Stomach (tissue), 9 donors: ENCODE measurements around the gene HSPB7. TPM values are rescaled to one million over a fixed set of nuclear protein-coding genes. Genes with fewer than 3 reads are reported as not detected.
A peak's percentile ranks its signal among the peaks of the same experiment; 100 is the strongest.

ENCODE experiments used
- DNase-seq, 2 donors: peaks; one replicate each; pipeline versions ENCODE4 v3.0.0 to v3.0.0-alpha.2; 2013 to 2019
- H3K27ac ChIP-seq, 5 donors: fragments of 200-600 bp in 4 of 5; sonication (generic) in 4 of 5; one replicate each; pipeline ENCODE4 v1.5.1; 2013 to 2019; ENCODE audit warnings: mild to moderate bottlenecking in 1 of 5, moderate library complexity in 1 of 5
- H3K27me3 ChIP-seq, 3 donors: fragments of 200-600 bp; sonication (generic); one replicate each; pipeline ENCODE4 v1.5.1; 2017 to 2019; ENCODE audit warnings: mixed run types in 1 of 3
- H3K36me3 ChIP-seq, 4 donors: fragments of 200-600 bp; sonication (generic); 1 replicate in 3 of 4; 2 replicates in 1 of 4; pipeline ENCODE4 v1.5.1; 2016 to 2019
- H3K4me1 ChIP-seq, 4 donors: fragments of 200-600 bp; sonication (generic); one replicate each; pipeline ENCODE4 v1.5.1; 2016 to 2019
- H3K4me3 ChIP-seq, 4 donors: fragments of 200-600 bp; sonication (generic) in 3 of 4; one replicate each; pipeline ENCODE4 v1.5.1; 2016 to 2019; ENCODE audit warnings: mild to moderate bottlenecking in 1 of 4
- H3K9me3 ChIP-seq, 4 donors: fragments of 200-600 bp; sonication (generic); one replicate each; pipeline ENCODE4 v1.5.1; 2016 to 2019
- EP300 ChIP-seq: sonication (generic); formaldehyde crosslinking; IDR thresholded peaks from one replicate; pipeline ENCODE4 v1.6.1; 2017; ENCODE audit warnings: antibody characterized with exemption
- POLR2A ChIP-seq, 4 donors: fragments of 450-650 bp; IDR thresholded peaks; one replicate each; pipeline ENCODE4 v1.6.1; 2016; ENCODE audit warnings: antibody characterized with exemption in 4 of 4, control low read depth in 2 of 4, mild to moderate bottlenecking in 1 of 4, moderate library complexity in 1 of 4
- POLR2AphosphoS5 ChIP-seq, 3 donors: sonication (generic); formaldehyde crosslinking; IDR thresholded peaks; one replicate each; pipeline ENCODE4 v1.6.1; 2016; ENCODE audit warnings: antibody characterized with exemption in 3 of 3
- WGBS, 5 donors: extraction: QIAGEN DNeasy Blood & Tissue Kit in 3 of 5; methylation state at CpG; one replicate each; pipeline versions ENCODE4 v1.1.5 to v1.1.7; 2013 to 2018; 5-methylcytosine and 5-hydroxymethylcytosine counted together
- intact Hi-C: fragments of 100-400 bp; cut with DNase I; formaldehyde crosslinking; loops from one replicate; pipeline ENCODE4 v1.15.1; 2023; ENCODE audit warnings: low total_unique reads
- polyA plus RNA-seq, 3 donors: library from polyadenylated mRNA; stranded (reverse); fragments of 200-250 nt; gene quantifications; one replicate each; pipeline ENCODE4 v1.2.3, GENCODE V29; 2013
- total RNA-seq, 5 donors: library from RNA; depleted of rRNA; stranded (reverse); fragments of >200 nt; gene quantifications; one replicate each; pipeline versions ENCODE4 v1.1.0 to v1.2.3, GENCODE V29; 2014 to 2016
- TF ChIP-seq, protein P1 (sequence below), 7 experiments: fragments of 450-650 bp in 4 of 7; fragments of 200-600 bp in 3 of 7; sonication (generic) in 3 of 7; IDR thresholded peaks; one replicate each; pipeline ENCODE4 v1.5.1; 2016 to 2019; ENCODE audit warnings: antibody characterized with exemption in 7 of 7, control low read depth in 2 of 7, mild to moderate bottlenecking in 1 of 7
- donor health status: healthy with polysubstance abuse.
- donor health status: Bipolar disorder and iron deficiency.
- donor health status: healthy.

HSPB7 gene
- total and polyA plus RNA-seq, 8 donors, result 9.9 to 83.5 (median 23.8) TPM

GRCh38 chr1:16015960-16016901 lies 1.6 kb downstream of the HSPB7 start:
- Histone ChIP-seq H3K36me3 (no peaks in the 10 kb centered on the region), H3K9me3 (no peaks in the 10 kb centered on the region), H3K4me1 (peaks cover 54 to 87% (median 67%) of the 10 kb centered on the region in 4 donors), H3K27ac (peak overlapping the region in 4 of 5 donors; percentile 71 to 91 (median 84)), H3K4me3 (peak overlapping the region in 3 of 4 donors; percentile 41 to 44 (median 44)), H3K27me3 (no peaks in the 10 kb centered on the region)
- peak; percentile 87 for TF ChIP-seq EP300
- no peak for TF ChIP-seq POLR2A (IDR thresholded peaks at IDR 0.05)
- TF ChIP-seq POLR2AphosphoS5 (IDR thresholded peaks at IDR 0.05), result peak in 2 of 3 donors; percentile 44 to 59
- TF ChIP-seq, protein P1, sequence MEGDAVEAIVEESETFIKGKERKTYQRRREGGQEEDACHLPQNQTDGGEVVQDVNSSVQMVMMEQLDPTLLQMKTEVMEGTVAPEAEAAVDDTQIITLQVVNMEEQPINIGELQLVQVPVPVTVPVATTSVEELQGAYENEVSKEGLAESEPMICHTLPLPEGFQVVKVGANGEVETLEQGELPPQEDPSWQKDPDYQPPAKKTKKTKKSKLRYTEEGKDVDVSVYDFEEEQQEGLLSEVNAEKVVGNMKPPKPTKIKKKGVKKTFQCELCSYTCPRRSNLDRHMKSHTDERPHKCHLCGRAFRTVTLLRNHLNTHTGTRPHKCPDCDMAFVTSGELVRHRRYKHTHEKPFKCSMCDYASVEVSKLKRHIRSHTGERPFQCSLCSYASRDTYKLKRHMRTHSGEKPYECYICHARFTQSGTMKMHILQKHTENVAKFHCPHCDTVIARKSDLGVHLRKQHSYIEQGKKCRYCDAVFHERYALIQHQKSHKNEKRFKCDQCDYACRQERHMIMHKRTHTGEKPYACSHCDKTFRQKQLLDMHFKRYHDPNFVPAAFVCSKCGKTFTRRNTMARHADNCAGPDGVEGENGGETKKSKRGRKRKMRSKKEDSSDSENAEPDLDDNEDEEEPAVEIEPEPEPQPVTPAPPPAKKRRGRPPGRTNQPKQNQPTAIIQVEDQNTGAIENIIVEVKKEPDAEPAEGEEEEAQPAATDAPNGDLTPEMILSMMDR (IDR thresholded peaks at IDR 0.05), result no peak
- DNase-seq, result no peak
- 64 to 76% (median 74%) methylated on average over 19 to 23 of the region's 23 CpGs for WGBS, 5 donors
- intact Hi-C loops, result no loop called here

DNA sequence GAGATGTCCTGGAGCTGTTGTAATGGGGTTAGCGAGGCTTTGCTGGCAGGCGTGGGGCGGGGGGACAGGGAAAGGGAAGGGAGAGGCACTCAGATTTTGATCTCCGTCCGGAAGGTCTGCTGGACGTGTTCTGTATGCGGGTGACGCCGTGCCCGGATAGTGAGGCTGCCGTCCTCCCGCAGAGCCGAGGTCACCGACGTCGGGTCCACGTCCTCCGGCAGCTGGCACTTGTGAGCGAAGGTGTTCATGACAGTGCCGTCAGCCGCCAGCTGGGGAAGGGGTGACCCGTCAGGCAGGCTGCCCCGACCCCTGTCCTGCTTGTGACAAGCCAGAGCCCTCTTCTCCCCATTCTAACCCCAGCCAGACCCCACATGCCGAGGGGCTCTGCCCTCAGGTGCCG lies 2.4 kb downstream of the HSPB7 start:
- 90 to 97% (median 94%) methylated on average over 23 to 25 of the region's 25 CpGs for WGBS, 5 donors
- peak overlapping the region in 4 of 5 donors; percentile 71 to 91 (median 84) for H3K27ac ChIP-seq
- H3K4me1 ChIP-seq, result peaks cover 54 to 83% (median 67%) of the 10 kb centered on the region in 4 donors

GRCh38 chr1:16014509-16015482 lies 3.0 kb downstream of the HSPB7 start:
- H3K27me3 ChIP-seq, result no peaks in the 10 kb centered on the region
- DNase-seq, result peak; percentile 74 to 81
- intact Hi-C loops, result no loop called here
- H3K9me3 ChIP-seq, result no peaks in the 10 kb centered on the region
- 58 to 71% (median 60%) methylated on average over 8 to 17 of the region's 17 CpGs for WGBS, 5 donors
- no peaks in the 10 kb centered on the region for H3K36me3 ChIP-seq
- peaks cover 54 to 78% (median 63%) of the 10 kb centered on the region in 4 donors for H3K4me1 ChIP-seq
- peak overlapping the region in 2 of 4 donors; percentile 44 for H3K4me3 ChIP-seq
- TF ChIP-seq, protein P1 (IDR thresholded peaks at IDR 0.05), result no peak
- peak in 1 of 3 donors; percentile 24 for TF ChIP-seq POLR2AphosphoS5 (IDR thresholded peaks at IDR 0.05)
- H3K27ac ChIP-seq, result peak overlapping the region; percentile 71 to 91 (median 82)

More for the DNA sequence above, 2.4 kb downstream of the HSPB7 start:
- Histone ChIP-seq H3K36me3 (no peaks in the 10 kb centered on the region), H3K27me3 (no peaks in the 10 kb centered on the region), H3K4me3 (peak overlapping the region in 3 of 4 donors; percentile 41 to 44 (median 44)), H3K9me3 (no peaks in the 10 kb centered on the region)
- DNase-seq, result no peak
- TF ChIP-seq EP300, result no peak
- no peak for TF ChIP-seq POLR2A (IDR thresholded peaks at IDR 0.05)
- TF ChIP-seq, protein P1 (IDR thresholded peaks at IDR 0.05), result no peak
- TF ChIP-seq POLR2AphosphoS5 (IDR thresholded peaks at IDR 0.05), result no peak
- intact Hi-C loops, result no loop called here

- Histone ChIP-seq H3K9me3 (no peaks in the 10 kb centered on the region), H3K36me3 (no peaks in the 10 kb centered on the region), H3K27ac (peak overlapping the region; percentile 71 to 91 (median 82)), H3K4me3 (peak overlapping the region in 1 of 4 donors; percentile 40), H3K4me1 (peaks cover 51 to 69% (median 55%) of the 10 kb centered on the region in 4 donors), H3K27me3 (no peaks in the 10 kb centered on the region)
- DNase-seq, result no peak
- intact Hi-C loops, result no loop called here
- 44 to 57% (median 45%) methylated on average over 4 of the region's 4 CpGs for WGBS, 5 donors
- TF ChIP-seq POLR2AphosphoS5 (IDR thresholded peaks at IDR 0.05) (no peak), EP300 (no peak), POLR2A (IDR thresholded peaks at IDR 0.05) (no peak)
- TF ChIP-seq, protein P1 (IDR thresholded peaks at IDR 0.05), result no peak
Observed at GRCh38 chr1:16013908-16014258, 4.0 kb downstream of the HSPB7 start.
